Thoracic aorta (tissue), 2 donors: ENCODE data around the gene CAP2. TPM values are rescaled to one million over a fixed set of nuclear protein-coding genes. Genes with fewer than 3 reads are reported as not detected.
A peak's percentile ranks its signal among the peaks of the same experiment; 100 is the strongest.
"Not testable (repeated sequence)": the region's sequence is repeated elsewhere in the genome, so short reads cannot be mapped to it uniquely, and the experiment has no call there.

ENCODE experiments used
- ATAC-seq: fragments of 150-250 bp; one replicate; pipeline ENCODE4 v1.8.0; 2017; ENCODE audit warnings: low read depth; ENCODE audit not compliant: insufficient number of reproducible peaks, low FRiP score
- DNase-seq: peaks from one replicate; pipeline ENCODE4 v3.0.0-alpha.2; 2020; ENCODE audit warnings: low spot score
- H3K27ac ChIP-seq, 2 donors: fragments of 200-600 bp; sonication (generic); 1 replicate in 1 of 2; 2 replicates in 1 of 2; pipeline ENCODE4 v1.5.1; 2016; ENCODE audit warnings: mild to moderate bottlenecking in 2 of 2, moderate library complexity in 2 of 2
- H3K27me3 ChIP-seq: fragments of 200-600 bp; sonication (generic); replicated peaks from 2 replicates; pipeline ENCODE4 v1.6.0; 2016; ENCODE audit warnings: mild to moderate bottlenecking; ENCODE audit not compliant: insufficient read depth
- H3K36me3 ChIP-seq: fragments of 200-600 bp; sonication (generic); one replicate; pipeline ENCODE4 v1.5.1; 2016
- H3K4me1 ChIP-seq, 2 donors: fragments of 200-600 bp; sonication (generic); 1 replicate in 1 of 2; 2 replicates in 1 of 2; pipeline versions ENCODE4 v1.5.1 to v1.6.0; 2016; ENCODE audit warnings: low read depth in 2 of 2, mild to moderate bottlenecking in 1 of 2; ENCODE audit not compliant: control insufficient read depth in 1 of 2
- H3K4me3 ChIP-seq: fragments of 200-600 bp; sonication (generic); 2 replicates; pipeline ENCODE4 v1.5.1; 2016; ENCODE audit warnings: mild to moderate bottlenecking
- H3K9me3 ChIP-seq: fragments of 200-600 bp; sonication (generic); 2 replicates; pipeline ENCODE4 v1.5.1; 2016
- CTCF ChIP-seq: fragments of 200-600 bp; sonication (generic); IDR thresholded peaks from one replicate; pipeline ENCODE4 v1.5.1; 2019; ENCODE audit warnings: antibody characterized with exemption
- total RNA-seq, 2 donors: library from RNA; depleted of rRNA; stranded (reverse); fragments of >200 nt; gene quantifications; one replicate each; pipeline versions ENCODE4 v1.1.0 to v1.2.3, GENCODE V29; 2016

Gene CAP2
- total RNA-seq, 2 donors from 2014 or later, result 20.6 to 20.8 TPM

- H3K9me3 ChIP-seq, result no peaks in the 10 kb centered on the region
- H3K4me3 ChIP-seq, result peak overlapping the region; percentile 37
- no peak for ATAC-seq
- H3K27ac ChIP-seq, result no peak overlapping the region
- no peaks in the 10 kb centered on the region for H3K27me3 ChIP-seq
- no peaks in the 10 kb centered on the region for H3K36me3 ChIP-seq
- H3K4me1 ChIP-seq, result peaks cover 8 to 18% of the 10 kb centered on the region in 2 donors
- DNase-seq, result no peak
- TF ChIP-seq CTCF, result no peak
Observed at GRCh38 chr6:17439243-17439993, 46.0 kb downstream of the CAP2 start.

GRCh38 chr6:17440811-17441210 is 47.4 kb downstream of the CAP2 start:
- peaks cover 8 to 18% of the 10 kb centered on the region in 2 donors for H3K4me1 ChIP-seq
- DNase-seq, ATAC-seq, H3K4me3 ChIP-seq, H3K9me3 ChIP-seq, H3K27me3 ChIP-seq, H3K27ac ChIP-seq, H3K36me3 ChIP-seq: not testable (repeated sequence)

GRCh38 chr6:17442196-17442595 is 48.8 kb downstream of the CAP2 start:
- TF ChIP-seq CTCF, result no peak

GRCh38 chr6:17446713-17447112 is 53.3 kb downstream of the CAP2 start:
- Histone ChIP-seq H3K4me3 (no peak overlapping the region), H3K9me3 (no peaks in the 10 kb centered on the region), H3K4me1 (no peaks in the 10 kb centered on the region), H3K27me3 (no peaks in the 10 kb centered on the region), H3K36me3 (no peaks in the 10 kb centered on the region), H3K27ac (no peak overlapping the region)
- no peak for TF ChIP-seq CTCF
- DNase-seq, result no peak
- ATAC-seq, result no peak

More at GRCh38 chr6:17442196-17442595, 48.8 kb downstream of the CAP2 start:
- H3K4me3 ChIP-seq, result no peak overlapping the region
- no peaks in the 10 kb centered on the region for H3K9me3 ChIP-seq
- no peak for ATAC-seq
- no peak overlapping the region for H3K27ac ChIP-seq
- H3K4me1 ChIP-seq, result peaks cover 8 to 18% of the 10 kb centered on the region in 2 donors
- no peak for DNase-seq
- no peaks in the 10 kb centered on the region for H3K27me3 ChIP-seq
- no peaks in the 10 kb centered on the region for H3K36me3 ChIP-seq

GRCh38 chr6:17448165-17448564 is 54.8 kb downstream of the CAP2 start:
- DNase-seq (no peak), ATAC-seq (no peak)
- no peak for TF ChIP-seq CTCF
- Histone ChIP-seq H3K27ac (no peak overlapping the region), H3K27me3 (no peaks in the 10 kb centered on the region), H3K36me3 (no peaks in the 10 kb centered on the region), H3K4me3 (no peak overlapping the region), H3K9me3 (no peaks in the 10 kb centered on the region), H3K4me1 (no peaks in the 10 kb centered on the region)

GRCh38 chr6:17450397-17450796 is 57.0 kb downstream of the CAP2 start:
- Histone ChIP-seq H3K4me1 (peaks cover 6 to 16% of the 10 kb centered on the region in 2 donors), H3K9me3 (no peaks in the 10 kb centered on the region), H3K36me3 (no peaks in the 10 kb centered on the region), H3K27me3 (no peaks in the 10 kb centered on the region), H3K4me3 (no peak overlapping the region), H3K27ac (no peak overlapping the region)
- no peak for ATAC-seq
- no peak for DNase-seq
- TF ChIP-seq CTCF, result no peak
